NB4 (cell line): ENCODE measurements around the gene COPS3.

Source experiments
- CTCF ChIP-seq: IDR thresholded peaks from one replicate; pipeline ENCODE4 v1.5.1; 2012; ENCODE audit warnings: low read depth, low read length
- MAX ChIP-seq: IDR thresholded peaks from 2 replicates; pipeline ENCODE4 v1.6.1; 2011; ENCODE audit warnings: low read depth, low read length
- MYC ChIP-seq: IDR thresholded peaks from 2 replicates; pipeline ENCODE4 v1.6.1; 2011; ENCODE audit warnings: low read depth, low read length
- POLR2A ChIP-seq: IDR thresholded peaks from 2 replicates; pipeline ENCODE4 v1.6.1; 2011; ENCODE audit warnings: mild to moderate bottlenecking; ENCODE audit not compliant: insufficient read length; ENCODE audit errors: extremely low read depth

- TF ChIP-seq POLR2A (no peak), MAX (no peak), CTCF (no peak), MYC (no peak)
These were observed 22.9 kb upstream of the COPS3 start for GRCh38 chr17:17303847-17304490.
